Measurements from ENCODE around the gene BFSP2. TPM values are rescaled to one million over a fixed set of nuclear protein-coding genes. Genes with fewer than 3 reads are reported as not detected.

The BFSP2 gene
- total and polyA plus RNA-seq, 2 donors (not counting 3 experiments of a cell fraction or from before 2014, with no cell fraction given), result not detected

DNA sequence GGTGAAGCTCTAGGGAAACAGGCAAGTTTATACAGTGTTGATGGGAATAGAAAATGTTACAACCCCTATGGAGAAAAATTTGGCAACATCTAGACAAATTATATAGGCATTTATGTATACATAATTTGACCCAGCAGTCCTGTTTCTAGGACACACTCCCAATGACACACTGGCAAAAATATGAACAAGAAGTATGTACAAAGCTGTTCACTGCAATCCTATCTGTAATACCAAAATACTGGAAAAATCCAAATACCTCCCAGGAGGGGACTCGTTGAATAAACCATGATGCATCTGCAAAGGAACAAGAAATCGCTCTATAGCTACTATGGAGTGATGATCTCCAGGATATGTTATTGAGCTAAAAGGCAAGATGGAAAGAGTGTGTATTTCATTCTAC, 8.5 kb downstream of the BFSP2 start:
- no peak overlapping the region for H2AFZ ChIP-seq (ENCODE audit: low read depth, low read length)
- no peaks in the 10 kb centered on the region for H3K9me3 ChIP-seq (replicated peaks; ENCODE audit: control insufficient read depth, insufficient read depth, low read length)
- H3K36me3 ChIP-seq (ENCODE audit: control insufficient read depth in 2 of 2, extremely low read depth in 1 of 2, insufficient read depth in 2 of 2, low read length in 2 of 2), result no peaks in the 10 kb centered on the region
- peaks cover 9 to 13% of the 10 kb centered on the region in 2 experiments for H3K27me3 ChIP-seq (ENCODE audit: control insufficient read depth in 2 of 2, insufficient read depth in 2 of 2, low read length in 2 of 2)
- H3K4me3 ChIP-seq (replicated peaks in 1 of 3; ENCODE audit: insufficient read depth in 1 of 3, low read depth in 1 of 3, low read length in 3 of 3), result no peak overlapping the region
- no peak overlapping the region for H3K4me2 ChIP-seq (ENCODE audit: insufficient read depth, low read length)
- BruUV-seq (replicated peaks), result no TSS peak
- H3K9ac ChIP-seq (replicated peaks; ENCODE audit: extremely low read depth, insufficient read depth, low read length), result no peak overlapping the region
- dilution Hi-C loops (cut with MboI; ENCODE audit: extremely low pct_ligation_motif_present, low sequenced_read_pairs) (no loop called here), intact Hi-C loops (cut with micrococcal nuclease) (no loop called here)
- ChIA-PET POLR2A (no interaction called here), CTCF (interaction anchor here (0.7 to 1.5 kb wide), 4 partner anchors 14 to 677 kb away, joined by 3 to 5 read pairs (median 4); no protein-coding TSS in a partner anchor)
- no peak for FAIRE-seq
- no peaks in the 10 kb centered on the region for H3K4me1 ChIP-seq (ENCODE audit: control insufficient read depth, extremely low read depth, insufficient read depth, low read length)
- no peak for DNase-seq (ENCODE audit: low read depth, low spot score)
- H4K20me1 ChIP-seq (replicated peaks; ENCODE audit: control insufficient read depth, extremely low read depth, insufficient read depth, low read length), result no peaks in the 10 kb centered on the region
- H3K79me2 ChIP-seq (ENCODE audit: control insufficient read depth, insufficient read depth, low read length), result no peaks in the 10 kb centered on the region
- no peaks in the 10 kb centered on the region for H3K9me1 ChIP-seq (replicated peaks; ENCODE audit: control insufficient read depth, extremely low read depth, insufficient read depth, low read length)
- no peak overlapping the region for H3K27ac ChIP-seq (ENCODE audit: insufficient read depth, low read depth, low read length)
- TF ChIP-seq MAX (IDR thresholded peaks at IDR 0.05; ENCODE audit: insufficient read depth, insufficient read length), result no peak
- no peak for TF ChIP-seq CTCF (IDR thresholded peaks at IDR 0.05; ENCODE audit: extremely low read depth in 1 of 2, insufficient read depth in 1 of 2, low read depth in 1 of 2, low read length in 2 of 2)
- no peak for TF ChIP-seq EZH2 (IDR thresholded peaks at IDR 0.05; ENCODE audit: borderline replicate concordance, low read depth, low read length, severe bottlenecking)
- TF ChIP-seq POLR2AphosphoS5 (IDR thresholded peaks at IDR 0.05; ENCODE audit: insufficient read depth, low read depth, low read length), result no peak
- TF ChIP-seq JUN (IDR thresholded peaks at IDR 0.05; ENCODE audit: borderline replicate concordance, insufficient read depth, insufficient read length, low read depth), result no peak
- no peak for TF ChIP-seq GATA2 (IDR thresholded peaks at IDR 0.05; ENCODE audit: insufficient read depth, insufficient read length, low read depth, low read length)
- TF ChIP-seq MYC (IDR thresholded peaks at IDR 0.05; ENCODE audit: low read depth, low read length), result no peak
- TF ChIP-seq FOS (IDR thresholded peaks at IDR 0.05; ENCODE audit: borderline replicate concordance, insufficient read depth, low read length), result no peak
- no peak for TF ChIP-seq POLR2A (IDR thresholded peaks at IDR 0.05; ENCODE audit: low read depth, low read length)
